ENCODE results near the gene RUBCNL. TPM values are rescaled to one million over a fixed set of nuclear protein-coding genes. Genes with fewer than 3 reads are reported as not detected.

RUBCNL gene
- total RNA-seq, 4 donors from 2014 or later: 0.94 to 12.7 (median 5.5) TPM

DNA sequence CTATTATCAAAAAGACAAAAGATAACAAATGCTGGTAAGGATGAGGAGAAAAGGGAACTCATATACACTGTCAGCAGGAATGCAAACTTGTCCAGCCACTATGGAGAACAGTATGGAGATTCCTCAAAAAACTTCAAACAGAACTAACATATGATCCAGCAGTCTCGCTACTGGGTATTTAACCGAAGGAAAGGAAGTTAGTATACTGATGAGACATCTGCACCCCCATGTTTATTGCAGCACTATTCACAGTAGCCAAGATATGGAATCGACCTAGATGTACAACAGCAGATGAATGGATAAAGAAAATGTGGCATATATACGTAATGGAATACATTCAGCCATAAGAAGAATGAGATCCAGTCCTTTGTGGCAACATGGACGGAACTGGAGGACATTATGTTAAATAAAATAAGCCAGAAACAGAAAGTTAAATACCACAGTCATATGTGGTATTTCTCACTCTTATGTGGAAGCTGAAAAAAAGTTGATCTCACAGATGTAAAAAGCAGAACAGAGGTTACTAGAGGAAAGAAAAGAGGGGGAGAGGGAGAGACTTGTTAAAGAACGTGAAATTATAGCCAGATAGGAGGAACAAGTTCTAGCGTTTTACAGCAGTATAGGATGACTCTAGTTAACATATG is 83.2 kb downstream of the RUBCNL start:
- TF ChIP-seq, protein P1, sequence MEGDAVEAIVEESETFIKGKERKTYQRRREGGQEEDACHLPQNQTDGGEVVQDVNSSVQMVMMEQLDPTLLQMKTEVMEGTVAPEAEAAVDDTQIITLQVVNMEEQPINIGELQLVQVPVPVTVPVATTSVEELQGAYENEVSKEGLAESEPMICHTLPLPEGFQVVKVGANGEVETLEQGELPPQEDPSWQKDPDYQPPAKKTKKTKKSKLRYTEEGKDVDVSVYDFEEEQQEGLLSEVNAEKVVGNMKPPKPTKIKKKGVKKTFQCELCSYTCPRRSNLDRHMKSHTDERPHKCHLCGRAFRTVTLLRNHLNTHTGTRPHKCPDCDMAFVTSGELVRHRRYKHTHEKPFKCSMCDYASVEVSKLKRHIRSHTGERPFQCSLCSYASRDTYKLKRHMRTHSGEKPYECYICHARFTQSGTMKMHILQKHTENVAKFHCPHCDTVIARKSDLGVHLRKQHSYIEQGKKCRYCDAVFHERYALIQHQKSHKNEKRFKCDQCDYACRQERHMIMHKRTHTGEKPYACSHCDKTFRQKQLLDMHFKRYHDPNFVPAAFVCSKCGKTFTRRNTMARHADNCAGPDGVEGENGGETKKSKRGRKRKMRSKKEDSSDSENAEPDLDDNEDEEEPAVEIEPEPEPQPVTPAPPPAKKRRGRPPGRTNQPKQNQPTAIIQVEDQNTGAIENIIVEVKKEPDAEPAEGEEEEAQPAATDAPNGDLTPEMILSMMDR (IDR thresholded peaks at IDR 0.05; ENCODE audit: low read depth): no peak

DNA sequence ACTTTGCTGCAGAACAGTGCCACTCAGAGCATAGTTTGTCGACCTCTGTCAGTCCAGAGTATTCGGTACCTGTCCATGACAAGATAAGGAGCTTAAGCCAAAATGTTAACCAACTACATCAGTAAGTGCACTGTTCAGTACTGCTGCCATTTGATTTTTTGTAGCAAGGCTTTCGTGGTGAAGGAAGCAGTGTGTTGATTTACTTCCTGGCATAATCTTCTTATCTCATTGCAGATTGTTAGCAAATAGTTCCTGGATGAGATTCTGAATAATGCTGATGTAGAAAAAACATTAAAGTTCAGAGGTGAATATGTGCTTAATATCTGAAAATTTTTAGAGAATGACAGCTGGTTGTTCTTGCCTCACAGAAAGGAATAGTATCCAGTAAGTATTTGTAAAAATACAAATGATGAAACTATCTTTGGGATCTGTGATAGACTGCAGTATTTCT is 89.7 kb downstream of the RUBCNL start:
- TF ChIP-seq, protein P1 (IDR thresholded peaks at IDR 0.05; ENCODE audit: low read depth): no peak

DNA sequence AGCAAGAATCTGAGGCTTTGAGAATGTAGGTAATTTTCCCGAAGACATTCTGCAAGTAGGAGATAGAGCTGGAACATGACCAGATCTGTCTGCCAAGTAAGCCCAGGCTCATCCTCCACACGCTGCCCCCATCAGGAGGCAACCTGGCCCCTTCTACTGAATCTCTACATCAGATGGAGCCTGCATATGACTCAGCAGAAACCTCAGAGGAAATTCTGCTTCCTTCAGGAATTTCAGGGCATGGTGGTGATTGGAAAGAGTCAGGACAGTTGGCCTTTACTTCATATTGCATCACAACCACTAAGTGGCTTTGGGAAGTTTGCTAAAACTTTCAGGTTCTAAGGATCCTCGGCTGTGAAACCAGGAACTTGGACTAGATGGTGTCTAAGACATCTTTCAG is 90.1 kb downstream of the RUBCNL start:
- TF ChIP-seq, protein P1 (IDR thresholded peaks at IDR 0.05; ENCODE audit: low read depth): no peak

DNA sequence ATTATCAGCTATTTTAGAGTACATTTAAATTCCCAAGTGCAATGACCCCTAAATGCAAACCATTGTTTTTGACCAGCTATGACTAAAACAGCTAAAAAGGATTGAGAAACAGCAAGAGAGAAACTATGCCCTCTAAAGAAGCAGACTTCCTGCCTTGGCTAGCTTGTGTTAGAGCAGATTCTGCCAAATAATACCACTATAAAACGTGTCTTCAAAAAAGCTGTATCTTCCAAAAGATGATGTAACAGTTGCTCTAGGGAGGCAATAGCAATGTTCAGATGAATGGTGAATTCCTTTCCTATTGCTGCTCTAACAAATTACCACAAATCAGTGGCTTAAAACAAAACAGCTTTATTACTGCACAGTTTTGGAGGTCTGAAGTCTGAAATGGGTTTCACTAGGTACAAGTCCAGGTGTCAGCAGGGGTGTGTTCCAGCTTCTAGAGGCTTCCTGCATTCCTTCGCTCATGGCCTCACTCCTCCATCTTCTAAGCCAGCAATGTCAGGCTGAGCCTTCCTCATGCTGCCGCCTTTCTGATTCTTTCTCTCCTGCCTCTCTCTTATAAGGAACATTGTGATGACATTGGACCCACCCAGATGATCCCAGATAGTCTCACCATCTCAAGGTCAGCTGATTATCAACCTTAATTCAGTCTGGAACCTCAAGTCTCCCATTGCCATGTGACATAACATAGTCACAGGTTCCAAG is 90.8 kb downstream of the RUBCNL start:
- TF ChIP-seq, protein P1 (IDR thresholded peaks at IDR 0.05; ENCODE audit: low read depth): no peak

DNA sequence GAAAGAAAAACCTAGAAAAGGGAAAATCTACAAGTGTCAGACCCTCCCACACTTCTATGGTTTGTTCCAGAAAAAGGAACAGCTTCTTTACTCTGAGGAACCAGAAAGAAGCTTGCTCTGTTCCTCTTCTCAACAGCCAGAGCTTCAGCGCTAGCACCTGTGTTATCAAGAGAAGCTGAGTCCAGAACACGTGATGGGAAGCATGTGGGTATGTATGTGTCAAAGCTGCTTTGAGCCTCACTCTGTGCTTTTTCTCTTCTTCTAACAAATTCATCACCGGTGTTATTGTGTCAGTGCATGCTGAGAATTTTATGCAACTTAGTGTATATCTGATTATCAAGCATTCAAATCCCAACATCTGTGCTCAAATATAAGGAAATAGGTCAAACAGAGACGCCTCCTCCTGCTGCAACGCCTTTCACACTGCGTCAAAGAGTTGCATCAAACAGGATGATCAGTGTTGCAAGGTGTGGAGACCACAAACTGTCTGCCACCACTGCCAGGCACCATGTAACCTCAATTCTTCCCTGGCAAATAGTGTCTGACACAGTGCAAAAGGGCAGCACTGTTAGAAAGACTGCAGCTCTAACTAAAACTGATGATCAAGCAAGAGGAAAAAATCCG is 91.4 kb downstream of the RUBCNL start:
- TF ChIP-seq, protein P1 (IDR thresholded peaks at IDR 0.05; ENCODE audit: low read depth): no peak

DNA sequence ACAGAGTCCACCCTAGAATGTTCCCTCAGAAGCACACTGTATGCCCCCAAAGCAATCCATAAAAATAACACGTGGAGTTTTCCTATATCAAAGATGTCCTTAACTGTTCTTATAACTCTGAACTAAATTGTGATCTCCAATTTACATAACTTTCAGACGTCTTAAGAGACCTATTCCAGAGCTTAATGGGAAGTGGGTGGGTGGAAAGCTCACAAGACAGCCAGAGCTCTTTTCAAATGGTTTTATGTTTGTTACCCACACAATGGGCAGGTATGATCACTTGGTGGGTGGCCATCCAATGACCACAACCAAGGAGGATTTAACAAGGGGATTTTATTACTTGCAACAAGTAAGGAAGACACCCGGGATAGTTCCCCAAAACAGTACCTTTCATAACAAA is 93.6 kb downstream of the RUBCNL start:
- TF ChIP-seq, protein P1 (IDR thresholded peaks at IDR 0.05; ENCODE audit: low read depth): no peak

Small RNA genes lying within 50 kb of the gene (small RNA-seq; reads per million reads assigned to genes)
- gene RNU2-6P: 0.61 reads per million
- not detected for gene RNU6-68P

Other genes starting within 250 kb of the RUBCNL start
- gene LCP1, start 205.1 kb downstream of the RUBCNL start, total RNA-seq: 100 to 1,000 TPM in 2 of 4 donors, 10 to 100 TPM in 2; 55.9 to 517 (median 110) TPM
- 1 to 10 TPM in 1 of 4 donors, under 1 TPM in 2, not detected in 1; 0.33 to 1.4 (median 0.38) TPM for gene LRRC63, start 175.3 kb downstream of the RUBCNL start, total RNA-seq
- gene LRCH1, start 165.9 kb upstream of the RUBCNL start, total RNA-seq: 10 to 100 TPM; 18.9 to 27.5 (median 25.7) TPM